GM13976 (cell line): ENCODE data around the gene SPCS2.
A peak's percentile ranks its signal among the peaks of the same experiment; 100 is the strongest.
"Not testable (repeated sequence)": the region's sequence is repeated elsewhere in the genome, so short reads cannot be mapped to it uniquely, and the experiment has no call there.

Source experiments
- DNase-seq: peaks from one replicate; pipeline ENCODE4 v3.0.0; 2012; ENCODE audit warnings: low spot score
- CTCF ChIP-seq: IDR thresholded peaks from 2 replicates; pipeline ENCODE4 v1.5.1; 2012; ENCODE audit warnings: borderline replicate concordance, mild to moderate bottlenecking; ENCODE audit not compliant: insufficient read depth; ENCODE audit errors: extremely low read depth, missing control alignments, control extremely low read depth
- in situ Hi-C: fragments of 300-500 bp; cut with MboI; formaldehyde crosslinking; loops from one replicate; pipeline ENCODE4 v1.12.0; 2022; ENCODE audit warnings: low sequenced_read_pairs, mixed read lengths, inconsistent platforms; ENCODE audit not compliant: unreplicated experiment

Gene SPCS2

GRCh38 chr11:74989260-74989638 is 40.2 kb downstream of the SPCS2 start:
- no peak for TF ChIP-seq CTCF
- in situ Hi-C loops, result no loop called here
- DNase-seq, result no peak

DNA sequence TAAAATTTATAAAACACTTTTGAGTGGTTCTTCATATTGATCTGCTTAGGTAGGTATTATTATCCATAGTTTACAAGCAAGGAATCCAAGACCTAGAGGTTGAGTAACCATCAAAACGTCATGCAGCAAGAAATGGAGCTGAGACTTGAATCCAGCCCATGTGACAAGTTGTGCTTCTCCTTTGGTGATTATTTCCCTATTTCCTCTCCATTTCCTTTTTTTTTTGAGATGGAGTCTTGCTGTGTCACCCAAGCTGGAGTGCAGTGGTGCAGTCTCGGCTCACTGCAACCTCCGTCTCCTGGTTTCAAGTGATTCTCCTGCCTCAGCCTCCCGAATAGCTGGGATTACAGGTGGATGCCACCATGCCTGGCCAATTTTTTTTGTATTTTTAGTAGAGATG is 41.1 kb downstream of the SPCS2 start:
- DNase-seq, in situ Hi-C loops: not testable (repeated sequence)

DNA sequence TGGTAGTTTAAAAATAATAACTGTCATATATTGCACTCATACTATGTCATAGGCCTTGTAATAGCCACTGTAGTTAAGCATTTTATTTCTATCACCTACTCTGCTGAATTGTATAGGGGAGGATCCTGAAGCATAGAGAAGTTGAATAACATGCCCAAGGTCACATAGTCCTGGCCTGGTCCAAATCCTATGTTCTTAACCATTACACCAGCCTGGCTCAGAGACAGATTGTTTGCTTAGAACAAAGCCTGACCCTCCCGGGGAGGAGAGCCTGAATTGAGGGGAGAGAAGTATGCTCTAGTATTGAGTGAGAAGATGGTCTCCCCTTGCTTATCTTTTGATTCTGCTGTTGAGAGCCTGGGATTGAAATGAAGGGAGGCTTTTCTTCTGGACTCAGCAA is 41.9 kb downstream of the SPCS2 start:
- DNase-seq, result no peak
- in situ Hi-C loops, result no loop called here

DNA sequence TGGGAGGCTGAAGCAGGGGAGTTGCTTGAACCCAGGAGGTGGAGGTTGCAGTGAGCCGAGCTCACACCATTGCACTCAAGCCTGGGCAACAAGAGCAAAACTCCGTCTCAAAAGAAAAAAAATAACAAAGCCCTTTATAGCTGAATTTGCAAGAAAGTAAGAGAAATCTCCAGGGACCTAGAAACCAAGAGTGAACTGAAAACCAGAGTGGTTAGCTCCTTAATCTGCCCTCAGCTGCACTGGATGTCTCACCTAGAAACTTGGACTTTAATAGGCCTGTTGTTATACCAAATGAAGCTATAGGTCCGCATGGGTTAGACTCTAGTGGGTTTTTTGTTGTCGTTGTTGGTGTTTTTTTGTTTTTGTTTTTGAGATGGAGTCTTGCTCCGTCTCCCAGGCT is 43.8 kb downstream of the SPCS2 start:
- DNase-seq, result peak; percentile 44
- TF ChIP-seq CTCF, result no peak
- in situ Hi-C loops, result no loop called here

More for the DNA sequence above, 41.9 kb downstream of the SPCS2 start:
- TF ChIP-seq CTCF, result no peak

GRCh38 chr11:75000975-75001354 is 51.9 kb downstream of the SPCS2 start:
- no peak for TF ChIP-seq CTCF
- DNase-seq, result no peak
- in situ Hi-C loops, result no loop called here

DNA sequence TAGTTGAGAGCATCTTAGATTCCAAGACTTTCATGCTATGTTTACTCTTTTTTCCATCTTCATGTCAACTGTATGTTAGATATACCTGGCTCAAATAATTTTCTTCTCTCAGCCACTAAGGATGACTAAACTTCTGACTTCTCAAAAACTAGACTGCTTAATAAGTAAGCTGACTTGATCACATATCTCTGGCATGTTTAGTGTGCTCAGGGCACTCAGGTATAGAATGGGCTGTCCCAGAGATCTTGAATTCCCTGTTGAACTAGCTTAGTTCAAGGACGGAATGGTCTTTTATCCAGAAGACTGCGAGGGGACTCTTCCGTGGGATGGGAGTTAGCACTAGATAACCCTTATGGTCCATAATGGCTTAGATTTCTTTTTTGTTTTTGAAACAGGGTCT is 52.6 kb downstream of the SPCS2 start:
- no peak for TF ChIP-seq CTCF
- in situ Hi-C loops, result no loop called here
- no peak for DNase-seq

- in situ Hi-C loops, result no loop called here
- DNase-seq, result no peak
- no peak for TF ChIP-seq CTCF
Observed at GRCh38 chr11:75002516-75002915, 53.5 kb downstream of the SPCS2 start.
